HG03439 (cell line): ENCODE data around the gene LYZL6.

Source experiments
- ATAC-seq: cut with Tn5 transposase; IDR thresholded peaks from one replicate; pipeline ENCODE4 v1.9.1; 2021; ENCODE audit warnings: mild to moderate bottlenecking, moderate library complexity; ENCODE audit not compliant: unreplicated experiment

The LYZL6 gene

GRCh38 chr17:35943537-35943936, at the start of gene LYZL6:
Gene LYZL6, minus strand, starts transcription at chr17:35943713. Its CDS starts 4,357 bp downstream, at chr17:35939356.
- ATAC-seq: no peak

GRCh38 chr17:35991075-35991474, 47.6 kb upstream of the LYZL6 start:
- no peak for ATAC-seq

GRCh38 chr17:35988164-35988563, 44.7 kb upstream of the LYZL6 start:
- ATAC-seq: no peak

GRCh38 chr17:35986643-35987042, 43.1 kb upstream of the LYZL6 start, which contains the start of gene CCL14:
Gene CCL14, minus strand, starts transcription at chr17:35986729. Its CDS starts 80 bp downstream, at chr17:35986649.
- no peak for ATAC-seq

- no peak for ATAC-seq
Observed at GRCh38 chr17:35984140-35984539, 40.6 kb upstream of the LYZL6 start.

GRCh38 chr17:35982409-35983191, 39.1 kb upstream of the LYZL6 start:
- no peak for ATAC-seq

GRCh38 chr17:35981908-35982330, 38.4 kb upstream of the LYZL6 start:
- no peak for ATAC-seq

GRCh38 chr17:35981246-35981645, 37.7 kb upstream of the LYZL6 start, which contains the start of gene CCL16:
Gene CCL16, minus strand, starts transcription at chr17:35981497. Its CDS starts 77 bp downstream, at chr17:35981420.
- ATAC-seq: no peak

- ATAC-seq: no peak
Observed at GRCh38 chr17:35978346-35978745, 34.8 kb upstream of the LYZL6 start.

- ATAC-seq: no peak
Observed at GRCh38 chr17:35977509-35977908, 34.0 kb upstream of the LYZL6 start.

- no peak for ATAC-seq
Observed at GRCh38 chr17:35973333-35974260, 30.1 kb upstream of the LYZL6 start.

- ATAC-seq: no peak
Observed at GRCh38 chr17:35972945-35973332, 29.4 kb upstream of the LYZL6 start.

GRCh38 chr17:35972535-35972934, 29.0 kb upstream of the LYZL6 start:
- no peak for ATAC-seq

- ATAC-seq: no peak
Observed at GRCh38 chr17:35972066-35972465, 28.6 kb upstream of the LYZL6 start.

- ATAC-seq: no peak
Observed at GRCh38 chr17:35969558-35970380, 26.3 kb upstream of the LYZL6 start.

- ATAC-seq: no peak
Observed at GRCh38 chr17:35968520-35969054, 25.1 kb upstream of the LYZL6 start.

GRCh38 chr17:35965272-35965671, 21.8 kb upstream of the LYZL6 start:
- ATAC-seq: no peak

- no peak for ATAC-seq
Observed at GRCh38 chr17:35963663-35964062, 20.1 kb upstream of the LYZL6 start.

- no peak for ATAC-seq
Observed at GRCh38 chr17:35953720-35954119, 10.2 kb upstream of the LYZL6 start.

GRCh38 chr17:35949401-35949800, 5.9 kb upstream of the LYZL6 start:
- no peak for ATAC-seq
